Gastroesophageal sphincter (tissue), 4 donors: ENCODE data around the gene C12orf56. TPM values are rescaled to one million over a fixed set of nuclear protein-coding genes. Genes with fewer than 3 reads are reported as not detected.

Experiments
- ATAC-seq: fragments of 150-250 bp; one replicate; pipeline ENCODE4 v1.9.1; 2016; ENCODE audit warnings: mild to moderate bottlenecking, moderate library complexity
- H3K27ac ChIP-seq, 4 donors: fragments of 200-600 bp; sonication (generic) in 3 of 4; 1 replicate in 3 of 4; 2 replicates in 1 of 4; pipeline ENCODE4 v1.5.1; 2016 to 2019
- H3K27me3 ChIP-seq: fragments of 200-600 bp; sonication (generic); one replicate; pipeline ENCODE4 v1.5.1; 2019
- H3K36me3 ChIP-seq, 2 donors: fragments of 200-600 bp; sonication (generic); one replicate each; pipeline ENCODE4 v1.5.1; 2019; ENCODE audit warnings: control low read depth in 1 of 2
- H3K4me1 ChIP-seq, 3 donors: fragments of 200-600 bp; sonication (generic); 1 replicate in 2 of 3; 2 replicates in 1 of 3; pipeline ENCODE4 v1.5.1; 2016 to 2019; ENCODE audit warnings: control low read depth in 2 of 3
- H3K4me3 ChIP-seq, 2 donors: fragments of 200-600 bp; sonication (generic); one replicate each; pipeline ENCODE4 v1.5.1; 2019; ENCODE audit warnings: mild to moderate bottlenecking in 1 of 2, moderate library complexity in 1 of 2
- H3K9me3 ChIP-seq, 3 donors: fragments of 200-600 bp; sonication (generic); one replicate each; pipeline ENCODE4 v1.5.1; 2017 to 2019; ENCODE audit warnings: control low read depth in 2 of 3
- EP300 ChIP-seq: sonication (generic); formaldehyde crosslinking; IDR thresholded peaks from one replicate; pipeline ENCODE4 v1.6.1; 2017; ENCODE audit warnings: antibody characterized with exemption, mild to moderate bottlenecking
- POLR2A ChIP-seq, 2 donors: fragments of 450-650 bp; IDR thresholded peaks; one replicate each; pipeline ENCODE4 v1.6.1; 2017; ENCODE audit warnings: antibody characterized with exemption in 2 of 2, mild to moderate bottlenecking in 2 of 2, moderate library complexity in 1 of 2
- POLR2AphosphoS5 ChIP-seq: sonication (generic); formaldehyde crosslinking; IDR thresholded peaks from one replicate; pipeline ENCODE4 v1.6.1; 2017; ENCODE audit warnings: antibody characterized with exemption
- WGBS, 2 donors: methylation state at CpG; one replicate each; pipeline ENCODE4 v1.1.5; 2018; ENCODE audit warnings: low coverage in 1 of 2; 5-methylcytosine and 5-hydroxymethylcytosine counted together
- total RNA-seq, 4 donors: library from RNA; depleted of rRNA; stranded (reverse); fragments of >200 nt; gene quantifications; one replicate each; pipeline ENCODE4 v1.1.0, GENCODE V29; 2016
- TF ChIP-seq, protein P1 (sequence below), 4 experiments: fragments of 200-600 bp in 2 of 4; fragments of 450-650 bp in 2 of 4; sonication (generic) in 1 of 4; IDR thresholded peaks; one replicate each; pipeline ENCODE4 v1.5.1; 2017 to 2019; ENCODE audit warnings: antibody characterized with exemption in 4 of 4, mild to moderate bottlenecking in 2 of 4, moderate library complexity in 2 of 4

The C12orf56 gene
- total RNA-seq, 4 donors from 2014 or later, result not detected

DNA sequence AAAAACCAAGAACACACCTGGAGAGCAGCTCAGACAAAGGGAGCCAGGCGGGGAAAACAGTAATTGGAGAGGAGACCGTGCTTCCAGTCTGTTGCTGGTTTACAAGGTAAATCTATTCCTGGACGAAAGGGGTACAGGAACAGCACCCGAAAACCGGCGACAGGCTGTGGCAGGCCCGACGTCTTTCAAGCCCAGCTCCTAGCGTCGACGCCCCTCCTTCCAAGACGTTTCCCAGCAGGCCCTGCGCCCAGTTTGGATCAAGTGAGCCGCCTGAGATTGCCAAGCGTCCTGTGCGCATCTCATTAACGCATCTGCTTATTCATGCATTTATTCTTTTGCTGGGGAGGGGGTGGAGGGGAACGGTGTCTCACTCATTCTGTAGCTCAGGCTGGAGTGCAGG, 1.4 kb downstream of the C12orf56 start:
- 75% methylated on average over 8 of the region's 18 CpGs; no CpG with 5 or more reads in 1 of the 2 donors for WGBS, 2 donors
- H3K27ac ChIP-seq, result no peak overlapping the region
- TF ChIP-seq EP300 (no peak), POLR2AphosphoS5 (no peak), POLR2A (IDR thresholded peaks at IDR 0.05) (no peak)
- TF ChIP-seq, protein P1, sequence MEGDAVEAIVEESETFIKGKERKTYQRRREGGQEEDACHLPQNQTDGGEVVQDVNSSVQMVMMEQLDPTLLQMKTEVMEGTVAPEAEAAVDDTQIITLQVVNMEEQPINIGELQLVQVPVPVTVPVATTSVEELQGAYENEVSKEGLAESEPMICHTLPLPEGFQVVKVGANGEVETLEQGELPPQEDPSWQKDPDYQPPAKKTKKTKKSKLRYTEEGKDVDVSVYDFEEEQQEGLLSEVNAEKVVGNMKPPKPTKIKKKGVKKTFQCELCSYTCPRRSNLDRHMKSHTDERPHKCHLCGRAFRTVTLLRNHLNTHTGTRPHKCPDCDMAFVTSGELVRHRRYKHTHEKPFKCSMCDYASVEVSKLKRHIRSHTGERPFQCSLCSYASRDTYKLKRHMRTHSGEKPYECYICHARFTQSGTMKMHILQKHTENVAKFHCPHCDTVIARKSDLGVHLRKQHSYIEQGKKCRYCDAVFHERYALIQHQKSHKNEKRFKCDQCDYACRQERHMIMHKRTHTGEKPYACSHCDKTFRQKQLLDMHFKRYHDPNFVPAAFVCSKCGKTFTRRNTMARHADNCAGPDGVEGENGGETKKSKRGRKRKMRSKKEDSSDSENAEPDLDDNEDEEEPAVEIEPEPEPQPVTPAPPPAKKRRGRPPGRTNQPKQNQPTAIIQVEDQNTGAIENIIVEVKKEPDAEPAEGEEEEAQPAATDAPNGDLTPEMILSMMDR (IDR thresholded peaks at IDR 0.05), result no peak
- H3K4me3 ChIP-seq, result no peak overlapping the region
- peaks cover 50% of the 10 kb centered on the region for H3K27me3 ChIP-seq
- no peaks in the 10 kb centered on the region for H3K9me3 ChIP-seq
- ATAC-seq, result no peak
- peaks cover 0 to 9% (median 0%) of the 10 kb centered on the region in 3 donors for H3K4me1 ChIP-seq
- H3K36me3 ChIP-seq, result no peaks in the 10 kb centered on the region

DNA sequence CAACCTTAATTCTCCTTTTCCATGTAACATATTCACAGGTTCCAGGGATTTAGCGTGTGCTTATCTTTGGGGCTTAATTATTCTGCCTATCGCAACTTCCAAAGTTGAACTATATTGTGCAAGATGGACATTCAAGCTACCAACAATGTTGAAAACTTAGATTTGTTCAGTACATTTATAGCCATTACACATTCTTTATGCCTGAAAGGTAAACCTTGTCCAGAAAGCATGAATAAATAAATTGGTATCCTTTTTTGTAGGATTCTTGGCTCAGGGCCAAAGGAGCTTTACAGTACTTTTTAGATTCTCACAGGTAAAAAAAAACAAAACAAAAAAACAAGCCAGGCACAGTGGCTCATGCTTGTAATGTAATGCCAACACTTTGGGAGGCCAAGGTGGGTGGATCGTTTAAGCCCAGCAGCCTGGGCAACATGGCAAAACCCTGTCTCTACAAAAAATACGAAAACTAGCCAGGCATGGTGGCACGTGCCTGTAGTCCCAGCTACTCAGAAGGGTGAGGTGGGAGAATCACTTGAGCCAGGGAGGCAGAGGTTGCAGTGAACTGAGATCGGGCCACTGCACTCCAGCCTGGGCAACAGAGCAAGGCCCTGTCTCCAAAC, 3.3 kb downstream of the C12orf56 start:
- H3K36me3 ChIP-seq, result no peaks in the 10 kb centered on the region
- WGBS, 2 donors, result 86 to 97% methylated on average over 3 to 6 of the region's 6 CpGs
- no peak overlapping the region for H3K4me3 ChIP-seq
- H3K9me3 ChIP-seq, result no peaks in the 10 kb centered on the region
- peaks cover 35% of the 10 kb centered on the region for H3K27me3 ChIP-seq
- TF ChIP-seq EP300 (no peak), POLR2A (IDR thresholded peaks at IDR 0.05) (no peak), POLR2AphosphoS5 (no peak)
- peaks cover 0 to 9% (median 0%) of the 10 kb centered on the region in 3 donors for H3K4me1 ChIP-seq
- no peak for ATAC-seq
- no peak overlapping the region for H3K27ac ChIP-seq

DNA sequence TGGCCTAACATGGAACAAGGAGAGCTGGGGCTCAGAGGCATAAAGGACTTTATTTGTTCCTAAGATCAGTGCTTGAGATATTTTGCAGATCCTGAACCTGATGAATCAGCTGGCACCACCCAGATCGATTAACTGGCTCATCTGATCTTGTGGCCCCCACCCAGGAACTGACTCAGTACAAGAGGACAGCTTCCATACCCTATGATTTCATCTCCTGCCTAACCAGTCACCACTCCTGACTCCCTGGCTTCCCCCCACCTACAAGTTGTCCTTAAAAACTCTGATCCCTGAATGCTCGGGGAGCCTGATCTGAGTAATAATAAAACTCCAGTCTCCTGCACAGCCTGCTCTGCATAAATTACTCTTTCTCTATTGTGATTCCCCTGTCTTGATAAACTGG, 5.1 kb downstream of the C12orf56 start:
- no peak overlapping the region for H3K4me3 ChIP-seq
- H3K9me3 ChIP-seq, result peaks cover 0 to 8% (median 0%) of the 10 kb centered on the region in 3 donors
- H3K27me3 ChIP-seq, result peaks cover 16% of the 10 kb centered on the region
- H3K27ac ChIP-seq, result no peak overlapping the region
- no peak for TF ChIP-seq POLR2A (IDR thresholded peaks at IDR 0.05)
- no peak for TF ChIP-seq EP300
- no peak for TF ChIP-seq POLR2AphosphoS5
- TF ChIP-seq, protein P1 (IDR thresholded peaks at IDR 0.05), result no peak
- H3K4me1 ChIP-seq, result peaks cover 0 to 5% (median 0%) of the 10 kb centered on the region in 3 donors
- 54 to 65% methylated on average over 2 of the region's 2 CpGs for WGBS, 2 donors
- no peaks in the 10 kb centered on the region for H3K36me3 ChIP-seq
- no peak for ATAC-seq

DNA sequence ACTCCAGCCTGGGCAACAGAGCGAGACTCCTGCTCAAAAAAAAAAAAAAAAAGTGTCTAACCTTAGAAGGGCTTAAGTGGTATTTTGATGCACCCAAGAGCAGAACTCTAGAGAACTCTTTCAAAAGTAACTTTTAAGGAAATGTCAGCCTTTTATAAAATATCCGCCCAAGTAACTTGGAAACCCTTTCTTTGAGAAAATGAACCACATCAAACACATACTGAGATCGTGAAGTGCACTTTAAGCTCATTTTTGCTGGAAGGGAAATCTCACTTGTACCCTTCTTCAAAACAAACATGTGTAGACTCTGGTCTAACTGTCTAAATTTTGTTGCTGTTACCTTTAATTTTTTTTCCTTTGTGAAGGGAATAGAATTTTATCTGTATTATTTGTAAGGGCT, 5.5 kb downstream of the C12orf56 start:
- peaks cover 12% of the 10 kb centered on the region for H3K27me3 ChIP-seq
- H3K4me1 ChIP-seq, result peaks cover 0 to under 1% (median 0%) of the 10 kb centered on the region in 3 donors
- no peak for ATAC-seq
- no peak for TF ChIP-seq POLR2AphosphoS5
- no peak for TF ChIP-seq POLR2A (IDR thresholded peaks at IDR 0.05)
- TF ChIP-seq, protein P1 (IDR thresholded peaks at IDR 0.05), result no peak
- no peak for TF ChIP-seq EP300
- WGBS, 2 donors, result 86 to 88% methylated on average over 3 of the region's 3 CpGs
- H3K9me3 ChIP-seq, result peaks cover 0 to 13% (median 0%) of the 10 kb centered on the region in 3 donors
- H3K27ac ChIP-seq, result no peak overlapping the region
- H3K4me3 ChIP-seq, result no peak overlapping the region
- H3K36me3 ChIP-seq, result no peaks in the 10 kb centered on the region

DNA sequence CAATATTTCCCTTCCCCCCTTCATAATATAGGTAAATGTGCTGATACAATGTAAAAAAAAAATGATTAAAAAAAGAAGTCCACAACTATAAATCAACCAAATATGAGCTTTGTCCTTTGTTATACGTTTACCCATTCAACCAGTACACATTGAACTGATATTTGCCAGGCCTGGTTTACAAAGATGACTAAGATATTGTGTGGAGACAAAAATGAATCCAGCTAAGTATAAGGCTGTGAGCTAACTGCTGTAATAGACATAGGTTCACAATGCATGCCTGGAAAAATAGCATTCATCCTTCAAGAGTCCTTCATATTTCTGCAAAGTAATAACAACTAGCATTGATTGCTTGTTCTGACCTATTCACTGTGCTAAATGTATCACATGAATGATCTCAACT, 6.9 kb downstream of the C12orf56 start:
- no peak overlapping the region for H3K4me3 ChIP-seq
- TF ChIP-seq, protein P1 (IDR thresholded peaks at IDR 0.05), result no peak
- TF ChIP-seq POLR2A (IDR thresholded peaks at IDR 0.05) (no peak), POLR2AphosphoS5 (no peak), EP300 (no peak)
- no peaks in the 10 kb centered on the region for H3K27me3 ChIP-seq
- no peaks in the 10 kb centered on the region for H3K36me3 ChIP-seq
- WGBS, 2 donors, result 73 to 75% methylated on average over 1 of the region's 1 CpG
- H3K27ac ChIP-seq, result no peak overlapping the region
- ATAC-seq, result no peak
- H3K9me3 ChIP-seq, result peaks cover 0 to 13% (median 0%) of the 10 kb centered on the region in 3 donors
- H3K4me1 ChIP-seq, result no peaks in the 10 kb centered on the region
